CD4-positive, alpha-beta T cell treated with Interleukin-6 at 100 ng/mL for 8 hours (primary cell): Measurements from ENCODE around the gene SLC35G6.
A peak's percentile ranks its signal among the peaks of the same experiment; 100 is the strongest.
"Not testable (repeated sequence)": the region's sequence is repeated elsewhere in the genome, so short reads cannot be mapped to it uniquely, and the experiment has no call there.

Experiments used
- DNase-seq: peaks from one replicate; pipeline ENCODE4 v3.0.0-alpha.2; 2020; ENCODE audit warnings: mixed read lengths, low spot score

Gene SLC35G6

DNA sequence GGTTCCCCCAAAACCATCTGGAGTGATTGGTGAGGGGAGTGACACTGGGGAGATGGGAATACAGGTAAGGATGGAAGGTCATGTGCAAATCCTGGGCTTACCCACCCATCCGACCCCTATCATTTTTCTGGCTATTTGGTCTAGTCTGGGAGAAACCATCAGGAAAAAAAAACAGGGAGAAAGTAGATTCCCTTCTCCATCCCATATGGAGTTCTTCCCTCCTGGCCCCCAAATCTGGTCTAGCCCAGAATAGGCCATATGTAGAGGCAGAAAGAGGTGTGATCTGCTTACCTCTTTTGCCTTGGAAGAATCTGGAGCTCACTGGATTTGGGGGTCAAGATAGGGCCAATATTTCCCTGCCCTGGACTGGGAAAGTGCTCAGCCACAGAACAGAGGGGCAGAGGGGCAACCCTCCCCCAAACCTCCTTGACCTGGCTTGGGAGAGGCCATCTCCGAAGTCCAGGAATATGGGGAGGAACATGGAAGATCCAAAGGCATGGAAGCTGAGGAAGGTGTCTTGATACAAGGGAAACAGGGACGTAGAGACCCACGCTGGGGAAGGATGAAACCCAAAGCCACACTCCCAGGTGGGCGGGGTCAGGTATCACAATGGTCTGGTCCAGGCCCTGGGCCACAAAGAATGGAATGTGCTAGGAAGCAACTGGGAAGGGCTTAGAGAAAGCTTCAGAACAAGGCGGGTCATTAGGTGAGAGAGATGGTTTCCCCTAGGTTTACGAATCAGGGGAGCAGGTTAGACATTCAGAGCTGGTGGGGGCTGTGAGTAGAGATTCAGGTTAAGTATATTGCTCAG, 20.2 kb upstream of the SLC35G6 start:
- no peak for DNase-seq

- DNase-seq = no peak
Measured at GRCh38 chr17:7462474-7463371, 18.5 kb upstream of the SLC35G6 start.

DNA sequence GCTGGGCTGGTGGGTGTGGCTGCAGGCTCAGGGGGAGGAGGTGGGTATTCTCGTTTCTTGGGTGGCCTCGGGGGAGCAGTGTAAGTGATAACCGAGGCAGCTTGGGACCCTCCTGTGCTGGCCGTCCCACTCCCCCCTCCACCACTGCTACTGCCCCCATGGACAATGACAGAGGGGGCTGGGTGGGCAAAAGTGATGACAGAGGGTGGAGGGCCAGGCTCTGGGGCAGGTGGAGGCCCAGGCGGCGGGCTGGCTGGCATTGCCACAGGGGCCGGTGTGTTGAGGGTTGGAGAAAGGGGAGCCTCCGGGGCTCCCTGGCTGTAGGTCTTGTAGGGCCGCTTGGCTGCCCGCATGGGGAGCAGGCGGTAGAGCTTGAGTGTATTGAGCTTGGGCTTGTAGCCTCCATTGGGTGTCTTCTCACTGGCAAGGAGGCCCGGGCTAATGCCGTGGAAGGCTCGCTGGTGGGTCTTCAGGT, 17.8 kb upstream of the SLC35G6 start:
- no peak for DNase-seq

- no peak for DNase-seq
Measured at GRCh38 chr17:7464081-7464480, 17.2 kb upstream of the SLC35G6 start.

- no peak for DNase-seq
Measured at GRCh38 chr17:7465597-7466275, 15.5 kb upstream of the SLC35G6 start.

GRCh38 chr17:7466318-7466638, 15.0 kb upstream of the SLC35G6 start:
- no peak for DNase-seq

DNA sequence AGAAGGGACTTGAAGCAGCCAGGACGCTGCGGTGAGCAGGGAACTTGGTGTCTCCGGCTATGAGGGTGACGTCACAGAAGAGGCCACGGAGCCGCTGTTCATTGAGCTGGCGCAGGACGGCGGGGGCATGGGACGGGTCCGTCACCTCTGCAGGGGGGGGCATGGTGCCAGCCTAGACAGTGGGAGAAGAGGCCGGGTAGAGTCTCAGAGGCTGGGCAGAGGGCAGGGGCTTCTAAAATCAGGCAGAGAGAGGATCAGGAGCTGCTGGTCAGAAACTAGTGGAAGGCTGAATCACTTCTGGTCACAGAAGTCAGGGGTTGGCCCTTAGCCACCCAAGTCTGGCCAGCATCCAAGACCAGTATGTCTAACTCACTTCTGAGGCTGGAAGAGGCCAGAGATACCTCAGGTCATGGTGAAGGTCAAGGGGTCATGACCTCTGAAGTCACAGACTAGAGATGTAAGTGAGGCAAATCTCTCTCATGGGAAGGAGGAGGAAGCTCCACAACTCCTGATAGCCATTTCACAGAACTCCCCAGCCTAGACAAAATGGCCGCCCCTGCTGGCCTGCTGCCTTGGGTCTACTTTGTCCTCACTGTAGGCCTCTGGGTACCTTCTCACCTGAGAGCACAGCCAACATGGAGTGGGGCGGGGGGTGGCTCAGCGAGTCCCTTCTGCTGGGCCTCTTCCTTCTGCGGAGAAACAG, 14.5 kb upstream of the SLC35G6 start:
- no peak for DNase-seq

DNA sequence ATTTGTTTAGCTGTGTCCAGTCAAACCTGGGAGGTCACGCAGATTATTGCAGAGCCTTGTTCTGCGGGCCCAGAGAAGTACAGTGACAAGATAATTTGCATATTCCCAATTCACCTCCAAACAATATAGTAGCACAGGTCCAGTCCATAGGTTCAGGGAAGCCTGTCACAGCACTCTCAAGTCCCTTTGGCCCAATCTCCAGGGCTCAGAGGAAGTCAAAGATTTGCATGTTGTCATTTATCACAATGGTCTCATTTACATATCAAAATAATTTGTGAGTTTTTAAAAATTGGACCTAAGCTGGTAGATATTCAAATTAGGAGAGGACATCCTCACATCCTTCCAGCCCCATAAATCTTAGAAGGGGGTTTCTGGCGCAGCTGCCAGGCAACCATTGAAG, 13.7 kb upstream of the SLC35G6 start:
- no peak for DNase-seq

GRCh38 chr17:7468290-7468689, 13.0 kb upstream of the SLC35G6 start:
- no peak for DNase-seq

DNA sequence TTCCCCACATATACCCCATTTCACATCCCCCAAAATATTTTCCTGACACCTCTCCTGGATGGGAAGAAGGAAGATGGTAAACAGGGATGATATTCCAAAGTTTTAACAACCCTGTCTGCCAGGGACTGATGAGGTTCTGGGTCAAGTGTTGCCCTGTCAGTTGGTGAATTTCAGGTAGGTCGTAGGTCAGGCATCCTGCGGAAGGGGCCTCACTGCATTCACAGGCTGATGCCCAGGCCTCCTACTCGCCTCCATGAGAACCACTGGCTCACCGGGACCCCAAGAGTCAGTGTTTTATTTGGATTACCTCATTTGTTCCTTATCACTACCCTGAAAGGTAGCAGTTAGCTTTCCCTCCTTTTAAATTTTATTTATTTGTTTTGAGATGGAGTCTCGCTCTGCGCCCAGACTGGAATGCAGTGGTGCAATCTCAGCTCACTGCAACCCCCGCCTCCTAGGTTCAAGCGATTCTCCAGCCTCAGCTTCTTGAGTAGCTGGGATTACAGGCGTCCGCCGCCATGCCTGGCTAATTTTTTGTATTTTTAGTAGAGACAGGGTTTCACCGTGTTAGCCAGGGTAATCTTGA, 12.3 kb upstream of the SLC35G6 start:
- no peak for DNase-seq

DNA sequence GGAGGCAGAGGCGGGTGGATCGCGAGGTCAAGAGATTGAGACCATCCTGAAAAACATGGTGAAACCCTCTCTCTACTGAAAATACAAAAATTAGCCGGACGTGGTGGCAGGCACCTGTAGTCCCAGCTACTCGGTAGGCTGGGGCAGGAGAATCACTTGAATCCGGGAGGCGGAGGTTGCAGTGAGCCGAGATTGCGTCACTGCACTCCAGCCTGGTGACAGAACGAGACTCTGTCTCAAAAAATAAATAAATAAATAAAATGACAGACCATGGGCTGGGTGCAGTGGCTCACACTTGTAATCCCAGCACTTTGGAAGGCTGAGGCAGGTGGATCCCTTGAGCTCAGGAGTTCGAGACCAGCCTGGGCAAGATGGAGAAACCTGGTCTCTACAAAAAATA, 11.4 kb upstream of the SLC35G6 start:
- not testable (repeated sequence) for DNase-seq

DNA sequence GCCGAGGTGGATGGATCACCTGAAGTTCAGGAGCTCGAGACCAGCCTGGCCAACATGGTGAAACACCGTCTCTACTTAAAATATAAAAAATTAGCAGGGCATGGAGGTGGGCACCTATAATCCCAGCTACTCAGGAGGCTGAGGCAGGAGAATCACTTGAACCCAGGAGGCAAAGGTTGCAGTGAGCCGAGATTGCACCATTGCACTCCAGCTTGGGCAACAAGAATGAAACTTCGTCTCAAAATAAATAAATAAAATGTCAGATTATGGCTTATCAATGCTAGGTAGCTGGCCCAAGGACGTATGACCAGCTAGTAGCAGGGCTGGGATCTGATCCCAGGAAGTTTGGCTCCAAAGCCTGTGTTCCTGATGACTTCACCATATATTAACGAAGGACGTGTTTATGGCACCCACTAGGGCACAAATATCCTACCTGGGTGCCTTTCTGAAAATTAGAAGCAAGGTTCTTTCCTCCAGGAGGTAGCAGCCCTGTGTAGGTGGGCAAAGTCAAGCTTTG, 10.7 kb upstream of the SLC35G6 start:
- not testable (repeated sequence) for DNase-seq

DNA sequence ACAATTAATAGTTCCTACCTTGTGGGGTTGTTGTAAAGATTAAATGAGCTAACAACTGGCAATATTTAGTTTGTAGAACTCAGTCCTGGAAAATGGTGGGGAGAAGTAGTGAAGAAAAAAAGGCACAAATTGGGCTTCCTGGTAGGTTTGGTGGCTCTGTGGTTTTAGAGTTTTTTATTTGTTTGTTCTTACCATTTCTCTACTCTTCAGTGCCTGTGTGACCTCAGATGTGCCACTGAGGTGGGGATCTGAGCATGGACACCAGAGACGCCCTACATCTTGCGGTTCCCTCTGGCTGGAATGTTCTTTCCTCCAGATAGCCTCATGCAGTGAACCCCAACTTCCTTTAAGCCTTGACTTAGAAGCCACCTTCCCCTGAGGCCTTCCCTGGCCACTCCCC, 9.5 kb upstream of the SLC35G6 start:
- no peak for DNase-seq

GRCh38 chr17:7474767-7475166, 6.5 kb upstream of the SLC35G6 start:
- not testable (repeated sequence) for DNase-seq

- no peak for DNase-seq
Measured at GRCh38 chr17:7475764-7476422, 5.4 kb upstream of the SLC35G6 start.

DNA sequence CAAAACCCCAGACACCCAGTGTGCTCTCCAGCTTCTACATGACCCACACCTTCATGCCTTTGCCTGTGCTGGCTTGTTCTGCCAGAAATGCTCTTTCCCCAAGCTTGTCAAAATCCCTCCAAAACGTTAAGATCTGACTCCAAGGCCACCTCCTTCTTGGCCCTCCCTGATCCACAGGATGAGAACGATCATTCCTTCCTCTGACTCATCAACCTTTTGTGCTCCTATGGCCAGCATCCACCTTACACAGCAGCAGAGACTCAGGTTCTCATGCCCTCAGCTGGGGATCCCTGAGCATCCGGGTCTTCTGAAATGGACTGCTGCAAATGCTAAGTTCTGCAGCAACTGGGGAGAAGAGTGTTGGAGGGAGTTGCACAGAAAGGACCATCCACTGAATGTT, 4.8 kb upstream of the SLC35G6 start:
- DNase-seq = no peak

GRCh38 chr17:7476951-7477350, 4.3 kb upstream of the SLC35G6 start:
- DNase-seq = no peak

DNA sequence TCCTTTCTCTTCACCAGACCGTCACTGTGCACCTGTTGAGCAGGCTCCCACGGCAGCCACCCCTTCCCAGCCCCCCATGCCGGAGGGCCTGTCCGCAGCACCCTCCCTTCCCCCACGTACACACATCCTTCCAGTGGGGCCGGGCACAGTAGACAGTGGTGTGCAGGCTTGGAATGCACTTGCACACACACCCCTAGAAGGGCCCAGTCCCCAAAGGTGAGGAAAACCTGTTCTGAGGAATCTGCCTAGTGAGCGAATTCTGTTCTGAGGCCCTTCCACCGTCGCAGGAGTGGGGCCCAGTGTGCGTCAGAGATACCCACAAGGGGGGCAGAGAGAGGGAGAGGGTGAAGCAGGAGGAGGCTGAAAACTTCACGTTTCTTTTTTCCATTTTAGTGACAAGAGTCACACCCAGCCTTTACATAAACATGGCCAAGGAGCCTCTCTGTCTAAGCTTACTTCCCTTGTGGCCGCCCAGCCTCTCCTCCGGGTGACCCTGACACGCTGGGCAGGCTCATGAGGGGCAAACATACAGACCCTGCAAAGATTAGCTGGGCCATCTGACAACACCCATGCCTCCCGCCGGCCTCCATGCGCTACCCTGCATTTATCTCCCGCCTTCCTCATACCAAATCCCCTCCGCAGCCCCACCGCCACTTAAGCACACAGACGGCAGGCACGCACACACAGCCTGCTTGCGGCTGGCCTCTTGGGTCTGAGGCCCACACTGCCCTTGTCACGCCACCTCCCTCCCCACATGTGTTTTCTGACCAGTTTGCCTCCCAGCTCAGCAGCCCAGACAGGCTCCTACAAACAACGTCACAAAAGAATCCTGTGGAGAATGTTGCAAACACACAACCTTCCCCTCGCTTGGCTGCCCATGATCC, 3.6 kb upstream of the SLC35G6 start:
- no peak for DNase-seq

GRCh38 chr17:7478276-7479212, 2.7 kb upstream of the SLC35G6 start:
- DNase-seq = peak; percentile 62
